Stimulated activated CD4-positive, alpha-beta T cell treated with anti-CD3 and anti-CD28 coated beads, TNF-alpha, amount 100 ng/mL, for 24 hours (primary cell): Measurements from ENCODE around the gene ARHGAP28.
A peak's percentile ranks its signal among the peaks of the same experiment; 100 is the strongest.

Experiments
- DNase-seq, 3 experiments: peaks; one replicate each; pipeline ENCODE4 v3.0.0-alpha.2; 2020; ENCODE audit warnings: low read depth in 3 of 3

The ARHGAP28 gene

DNA sequence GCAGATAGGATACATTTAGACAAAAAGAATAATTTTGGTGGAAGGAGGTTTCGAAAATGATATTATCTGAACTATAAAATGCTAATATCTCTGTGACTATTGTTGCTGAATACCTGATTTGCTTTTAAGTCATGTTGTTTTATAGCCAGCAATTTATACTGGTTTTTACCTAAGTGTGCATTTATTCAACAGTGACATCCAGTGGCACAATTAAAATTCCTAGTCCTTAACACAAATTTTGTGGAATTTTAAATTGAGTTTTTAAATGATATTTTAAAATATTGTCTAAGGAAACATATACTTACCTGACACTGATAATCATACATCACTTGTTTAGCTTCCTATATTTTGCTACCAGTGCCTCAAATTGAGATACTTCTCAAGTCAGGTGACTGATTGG lies 144.8 kb downstream of the ARHGAP28 start:
- DNase-seq = no peak

DNA sequence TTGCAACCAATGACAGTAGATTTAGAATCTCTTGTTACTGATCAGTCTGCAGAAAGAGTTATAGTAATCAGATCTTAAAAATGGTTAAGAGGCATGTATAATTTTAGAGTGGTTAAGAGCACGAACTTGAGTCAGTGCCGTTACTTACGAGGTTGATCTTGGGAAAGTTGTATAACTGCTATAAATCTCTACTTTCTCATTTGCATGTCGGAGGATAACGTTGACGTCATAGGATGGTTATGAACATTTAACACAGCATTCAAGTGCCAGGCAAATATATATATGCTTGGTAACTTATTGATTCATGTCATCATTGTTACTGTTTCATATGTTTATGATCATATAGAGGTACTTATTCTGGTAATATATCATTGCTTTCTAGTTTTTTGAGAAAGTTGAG lies 146.2 kb downstream of the ARHGAP28 start:
- DNase-seq = no peak

DNA sequence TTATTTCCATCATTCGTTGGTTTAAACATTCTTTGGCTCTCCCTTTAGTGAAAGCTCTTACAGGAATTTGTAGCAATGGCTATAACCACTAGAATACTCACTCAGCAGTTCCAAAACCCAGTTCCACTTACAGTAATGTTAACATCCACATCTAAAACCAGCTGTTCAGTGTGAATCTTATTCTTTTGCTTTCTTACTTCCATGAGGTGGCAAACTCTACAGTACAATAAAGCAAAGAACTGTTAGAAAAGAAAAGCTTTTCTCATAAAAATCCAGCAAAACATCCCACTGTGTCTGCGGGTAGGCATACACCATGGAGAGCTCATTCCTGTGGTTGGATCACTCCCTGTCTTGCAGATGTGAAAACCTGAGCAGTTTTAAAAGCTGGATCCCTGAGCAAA lies 147.1 kb downstream of the ARHGAP28 start:
- DNase-seq = no peak

DNA sequence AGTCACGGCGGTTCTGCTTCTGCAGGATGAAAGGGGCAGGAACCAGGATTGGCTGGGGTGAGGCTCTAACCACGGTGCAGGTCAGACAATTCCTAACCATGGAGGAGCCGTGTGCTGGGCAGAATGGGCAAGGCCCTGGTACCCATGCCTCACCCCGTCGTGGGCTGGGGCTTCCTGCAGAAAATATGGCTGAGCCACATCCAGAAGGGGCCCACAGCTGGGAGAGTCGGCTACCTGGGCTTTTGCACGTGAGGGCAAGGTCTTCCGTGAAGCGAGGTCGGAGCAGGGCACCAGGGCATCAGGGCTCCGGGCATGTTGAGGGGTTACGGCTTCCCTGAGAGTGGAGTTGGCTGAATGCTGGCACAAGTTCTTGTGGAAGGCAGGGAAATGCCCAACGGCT lies 147.8 kb downstream of the ARHGAP28 start:
- DNase-seq = no peak

DNA sequence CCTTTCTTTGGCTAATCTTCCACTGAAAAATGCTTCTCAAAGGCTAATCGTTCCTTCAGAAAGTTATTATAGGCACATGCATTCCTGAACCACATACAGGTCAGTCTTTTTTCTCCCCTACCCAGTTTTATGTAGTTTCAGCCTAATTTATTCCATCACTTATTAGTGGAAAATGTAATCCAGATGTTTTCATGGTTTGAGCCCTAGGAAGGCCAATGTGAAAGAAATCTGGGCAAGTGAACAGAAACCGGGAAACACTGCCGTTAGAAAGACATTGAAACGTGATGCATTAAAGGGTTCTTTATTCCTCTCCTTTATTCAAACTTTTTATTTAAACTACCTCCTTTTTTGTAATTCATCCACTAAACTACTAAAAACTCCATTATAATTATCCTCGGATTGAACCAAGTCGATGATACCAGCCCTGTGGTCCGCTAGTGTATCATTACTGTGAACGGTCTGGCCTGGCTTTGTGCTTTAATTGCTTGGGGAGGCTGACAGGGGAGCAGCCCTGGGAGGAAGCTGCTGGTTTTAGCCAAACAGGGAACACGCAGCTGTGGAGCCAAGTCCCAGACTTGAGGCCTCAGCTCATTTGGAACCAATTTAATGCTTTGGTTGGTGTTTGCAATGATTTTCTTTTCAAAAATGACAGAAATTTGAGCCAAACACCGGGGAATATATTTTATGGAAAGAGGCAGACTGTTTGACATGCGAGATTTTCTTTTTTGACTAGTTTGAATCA lies 149.2 kb downstream of the ARHGAP28 start:
- no peak for DNase-seq

DNA sequence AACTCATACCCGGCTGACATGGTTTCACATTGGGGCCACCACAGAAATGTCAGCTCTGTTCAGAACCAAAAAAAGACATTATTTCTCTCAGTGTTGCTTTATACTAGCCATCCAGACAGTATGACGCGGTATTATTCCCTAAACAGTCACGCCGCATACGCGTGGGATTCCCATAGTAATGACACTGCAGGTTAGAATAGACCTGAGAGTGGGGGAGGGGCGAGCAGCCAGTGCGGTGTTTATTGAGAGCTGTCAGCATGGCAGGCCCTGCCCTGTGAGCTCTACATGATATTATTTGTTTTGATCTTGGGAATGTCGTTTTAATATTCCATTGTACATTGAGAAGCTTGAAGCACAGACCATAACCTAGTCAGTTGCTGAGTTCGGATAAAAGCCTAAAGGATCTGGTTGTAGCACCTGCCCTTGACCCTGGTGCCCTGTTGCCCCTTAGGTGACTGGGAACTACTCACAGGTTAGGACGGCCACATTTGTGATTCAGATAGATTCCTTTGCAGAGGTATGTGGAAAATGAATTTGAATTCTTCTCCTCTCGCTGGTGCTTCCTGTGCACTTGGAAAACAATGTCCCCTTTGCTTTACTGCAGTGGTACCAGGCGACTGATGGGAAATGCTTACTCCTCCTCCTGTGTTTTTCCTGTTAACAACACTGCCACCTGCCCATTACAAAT lies 150.1 kb downstream of the ARHGAP28 start:
- DNase-seq = no peak

DNA sequence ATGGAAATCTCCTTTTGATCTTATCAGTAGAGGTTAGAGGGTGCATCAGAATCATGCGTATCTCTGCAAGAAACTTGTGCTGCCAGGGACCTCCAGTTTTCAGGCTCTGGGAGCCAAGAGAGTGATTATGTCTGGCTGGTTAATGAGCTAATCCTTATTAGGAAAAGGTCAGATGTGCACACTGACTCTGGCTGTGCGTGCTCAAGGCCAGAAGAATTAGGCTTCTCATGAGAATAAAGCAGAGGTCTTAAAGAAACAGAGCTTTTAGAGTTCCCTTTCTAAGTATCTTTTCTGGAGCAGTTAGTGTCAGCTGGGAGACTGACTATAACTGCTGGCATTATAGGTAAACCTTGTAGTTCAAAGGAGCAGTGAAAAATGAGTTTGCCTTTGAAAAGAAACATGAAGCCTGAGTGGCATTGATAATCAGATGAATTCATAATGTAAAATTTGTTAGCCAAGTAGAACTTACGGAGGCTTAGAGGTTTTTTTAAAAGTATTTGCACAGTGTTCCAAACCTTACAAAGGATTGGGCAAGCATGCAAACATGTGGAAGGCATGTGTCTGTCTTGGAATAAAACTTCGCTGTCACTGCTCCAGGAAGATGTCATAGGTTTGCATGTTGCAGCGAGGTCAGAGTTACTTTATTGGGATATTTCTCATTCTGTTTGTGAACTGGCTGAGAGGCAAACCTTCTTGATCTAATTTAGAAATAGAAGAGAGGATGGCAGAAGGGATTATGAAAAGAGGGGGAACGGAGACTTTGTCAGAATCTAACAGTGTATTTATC lies 151.7 kb downstream of the ARHGAP28 start:
- DNase-seq = no peak

DNA sequence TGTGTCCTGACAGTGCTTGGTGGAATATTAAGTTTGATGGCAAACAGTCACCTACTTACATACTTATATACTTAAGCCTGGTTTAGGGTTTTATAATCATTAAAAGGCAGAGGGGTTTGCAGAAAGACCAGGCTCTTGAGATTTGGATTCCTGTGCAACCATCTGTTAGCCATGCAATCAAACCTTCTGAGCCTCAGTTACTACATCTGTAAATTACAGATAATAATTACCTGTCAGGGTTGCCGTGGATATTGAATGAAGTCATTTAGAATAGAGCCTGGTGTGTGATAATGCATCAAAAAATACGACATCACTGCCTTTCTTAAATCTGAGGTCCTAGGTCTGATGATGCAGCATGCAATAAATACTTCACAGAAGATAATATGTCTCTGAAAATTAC lies 152.9 kb downstream of the ARHGAP28 start:
- DNase-seq = no peak

DNA sequence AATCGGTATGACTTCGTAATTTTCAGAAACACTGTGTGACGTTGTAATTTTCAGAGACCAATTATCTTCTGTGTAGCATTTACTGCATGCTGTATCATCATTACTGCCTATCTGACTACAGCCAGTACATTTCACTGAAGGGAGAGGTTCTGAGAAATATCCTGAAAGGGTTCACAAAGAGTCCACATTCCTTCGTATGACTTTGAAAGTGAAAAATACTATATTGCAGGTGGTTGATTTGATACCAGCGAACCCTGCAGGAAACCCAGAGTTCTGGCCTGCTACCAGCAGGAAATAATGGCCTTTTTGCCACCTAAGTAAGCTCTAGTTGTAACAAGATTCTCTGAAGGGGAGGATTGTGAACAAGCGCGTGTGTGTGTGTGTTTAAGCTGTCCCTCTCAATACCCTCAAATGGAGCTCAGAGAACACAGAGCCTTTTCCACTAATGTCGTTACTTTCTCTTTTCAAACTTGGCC lies 155.5 kb downstream of the ARHGAP28 start:
- no peak for DNase-seq

DNA sequence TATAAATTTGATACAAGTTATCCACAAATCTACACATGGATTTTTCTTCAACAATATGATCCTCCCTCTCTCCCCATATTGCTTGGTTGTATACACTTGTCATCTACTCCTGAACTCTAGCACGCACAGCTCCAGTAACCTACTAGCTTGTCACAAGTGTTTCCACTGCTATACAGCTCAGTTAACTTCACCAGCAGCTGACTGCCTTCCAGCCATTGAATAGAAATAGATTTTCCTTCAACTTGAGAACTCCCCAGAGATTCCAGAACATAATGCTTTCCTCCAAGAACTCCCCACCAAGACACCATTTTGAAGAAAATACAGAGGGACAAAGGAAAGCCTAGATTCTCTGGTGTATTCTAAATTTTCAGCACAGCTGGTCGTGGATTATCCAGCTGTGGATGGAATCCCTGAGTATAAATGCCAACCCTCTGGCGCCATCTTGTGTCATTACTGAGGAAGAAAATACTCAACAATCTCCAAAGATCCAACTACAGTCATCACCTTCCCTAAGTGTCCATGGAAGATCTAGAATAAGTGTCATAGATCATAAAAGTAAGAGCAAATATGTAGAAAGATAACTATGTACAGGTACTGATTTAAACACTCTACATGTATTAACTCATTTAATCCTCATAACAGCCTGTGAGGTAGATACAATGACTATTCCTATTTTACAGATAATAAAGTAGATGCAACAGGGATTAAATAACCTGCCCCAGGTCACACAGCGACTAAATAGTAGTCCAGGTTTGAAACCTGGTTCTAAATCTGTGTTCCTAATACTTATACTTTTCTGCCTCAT lies 156.7 kb downstream of the ARHGAP28 start:
- DNase-seq = no peak

DNA sequence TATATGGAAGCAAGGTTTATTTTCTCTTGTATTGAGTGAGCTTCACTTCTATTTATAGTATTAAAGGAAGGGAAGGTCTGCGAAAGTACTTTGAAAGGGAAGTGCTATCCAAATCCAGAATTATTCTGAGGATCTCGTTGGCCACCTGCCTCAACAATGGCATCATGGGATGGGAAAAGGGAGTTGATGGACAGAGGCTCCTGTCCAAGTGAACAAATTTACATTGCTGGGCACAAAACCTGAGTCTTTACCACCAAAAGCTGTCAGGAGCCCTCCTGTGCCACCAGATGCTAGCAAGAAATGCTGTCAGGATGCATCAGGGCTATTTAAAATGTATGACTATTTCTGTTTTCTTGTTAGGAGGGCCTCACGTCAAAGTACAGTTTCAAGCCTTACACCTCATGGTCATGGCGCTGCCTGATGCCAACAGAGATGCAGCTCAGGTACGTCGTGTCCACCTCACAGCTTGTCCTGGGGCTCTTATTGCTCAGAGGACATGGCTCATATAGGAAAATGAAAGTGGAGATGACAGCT lies 157.3 kb downstream of the ARHGAP28 start:
- no peak for DNase-seq

DNA sequence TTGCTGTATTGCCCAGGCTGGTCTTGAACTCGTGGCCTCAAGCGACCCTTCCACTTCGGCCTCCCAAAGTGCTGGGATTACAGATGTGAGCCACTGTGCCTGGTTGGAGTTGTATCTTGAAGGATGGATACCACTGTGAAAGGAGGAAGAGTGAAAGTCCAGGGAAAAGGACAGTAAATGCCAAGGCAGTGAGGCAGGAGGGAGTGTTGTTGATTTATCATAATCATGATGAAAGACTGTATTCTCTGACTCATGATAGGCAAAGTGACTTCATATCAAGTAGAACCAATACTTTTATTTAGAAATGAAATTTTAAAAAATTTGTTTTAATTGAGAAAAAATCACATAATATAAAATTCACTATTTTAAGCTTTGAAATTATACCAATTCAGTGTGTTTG lies 162.3 kb downstream of the ARHGAP28 start:
- no peak for DNase-seq

DNA sequence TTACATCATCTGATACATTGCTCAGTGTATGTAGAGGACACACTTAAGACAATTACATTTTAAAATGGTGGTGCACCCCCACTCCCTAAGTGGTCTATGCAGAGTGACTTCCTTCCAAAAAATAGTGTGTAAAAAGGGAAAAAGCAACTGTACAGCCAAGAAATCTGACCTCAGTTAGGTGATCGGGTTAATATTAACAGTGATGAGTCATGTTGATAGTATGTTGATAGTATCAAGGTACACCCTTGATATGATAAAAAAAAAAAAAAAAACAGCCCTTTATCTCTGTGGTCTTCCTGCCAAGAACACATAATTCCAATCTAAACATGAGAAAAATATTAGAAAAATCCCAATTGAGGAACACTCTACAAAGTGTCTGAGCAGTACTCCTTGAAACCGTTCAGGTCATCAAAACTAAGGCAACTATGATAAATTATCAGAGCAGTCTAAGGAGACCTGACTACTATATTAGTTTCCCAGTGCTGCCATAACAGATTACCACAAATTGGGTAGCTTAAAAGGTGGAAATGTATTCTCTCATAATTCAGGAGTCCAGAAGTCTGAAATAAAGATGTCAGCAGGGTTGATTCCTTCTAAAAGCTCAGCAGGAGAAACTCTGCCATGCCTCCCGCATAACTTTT lies 171.9 kb downstream of the ARHGAP28 start:
- no peak for DNase-seq

DNA sequence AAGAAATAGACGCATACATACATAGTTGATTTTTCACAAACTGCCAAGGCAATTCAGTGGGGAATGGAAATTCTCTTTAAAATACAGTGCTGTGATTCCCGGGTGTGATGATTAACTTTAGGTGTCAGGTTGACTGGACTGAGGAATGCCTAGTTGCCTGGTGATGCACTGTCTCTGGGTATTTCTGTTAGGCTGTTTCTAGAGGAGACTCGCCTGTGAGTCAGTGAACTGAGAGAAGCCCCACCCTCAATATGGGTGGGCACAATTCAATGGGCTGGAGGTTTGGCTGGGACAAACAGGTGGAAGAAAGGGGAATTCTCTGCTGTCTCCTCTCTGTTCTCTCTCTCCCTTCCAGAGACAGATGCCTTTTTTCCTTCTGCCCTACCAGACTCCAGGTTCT lies 187.6 kb downstream of the ARHGAP28 start:
- no peak for DNase-seq

DNA sequence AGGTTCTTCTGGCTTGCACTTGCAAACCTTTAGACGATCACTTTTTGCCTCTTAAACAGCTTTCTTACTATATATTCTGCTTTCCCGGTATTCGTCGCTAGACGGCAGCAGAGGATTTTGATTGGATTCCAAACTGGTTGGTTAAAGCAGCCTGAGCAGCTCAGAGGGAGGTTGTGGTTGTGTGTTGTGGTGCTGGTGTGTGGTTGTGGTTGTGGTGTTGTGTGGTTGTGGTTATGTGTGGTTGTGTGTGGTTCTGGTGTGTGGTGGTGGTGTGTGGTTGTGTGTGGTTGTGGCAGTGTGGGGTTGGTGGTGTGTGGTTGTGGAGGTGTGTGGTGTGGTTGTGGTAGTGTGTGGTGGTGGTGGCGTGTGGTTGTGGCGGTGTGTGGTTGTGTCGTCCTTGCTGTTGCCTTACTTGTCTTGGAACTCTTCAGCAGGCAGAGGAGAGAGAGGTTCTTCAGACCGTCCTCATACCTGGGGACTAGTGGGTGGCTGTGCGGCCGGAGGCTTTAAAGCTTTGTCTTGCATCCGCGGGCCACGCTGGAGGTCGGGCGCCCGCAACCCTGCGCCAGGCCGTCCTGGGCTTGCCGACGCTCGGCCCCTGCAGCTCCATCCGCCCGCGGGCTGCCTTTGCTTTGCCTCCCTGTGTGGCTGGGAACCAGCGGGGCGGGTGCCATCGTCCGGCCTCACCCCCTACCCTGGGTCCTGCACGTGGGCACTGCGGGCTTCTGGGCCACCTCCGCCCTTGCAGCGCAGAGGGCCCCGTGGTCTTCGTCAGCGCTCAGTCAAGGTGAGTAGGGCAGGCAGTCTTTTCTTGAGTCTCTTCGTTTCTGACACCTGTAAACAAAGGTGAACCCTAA lies 190.8 kb downstream of the ARHGAP28 start:
- peak in 2 of 3 experiments; percentile 1 to 4 for DNase-seq

DNA sequence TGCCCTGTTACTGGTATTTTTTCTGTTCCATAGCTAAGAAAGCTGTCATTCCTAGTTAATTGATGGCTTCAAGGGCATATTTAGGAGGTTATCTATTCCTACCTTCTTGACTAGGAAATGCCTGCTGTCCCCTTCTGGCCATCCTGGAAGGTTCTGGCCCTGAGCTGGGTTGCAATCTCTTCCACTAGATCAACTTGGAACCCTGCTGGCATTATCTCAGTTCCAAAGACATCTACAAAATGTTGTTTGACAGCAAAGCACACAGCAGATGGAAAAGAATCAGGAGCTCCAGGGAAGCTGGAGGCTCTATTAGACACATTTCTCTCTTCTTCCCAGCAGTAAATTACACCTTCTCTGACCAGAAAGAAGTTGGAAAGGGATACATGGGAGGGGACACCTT lies 192.1 kb downstream of the ARHGAP28 start:
- no peak for DNase-seq

DNA sequence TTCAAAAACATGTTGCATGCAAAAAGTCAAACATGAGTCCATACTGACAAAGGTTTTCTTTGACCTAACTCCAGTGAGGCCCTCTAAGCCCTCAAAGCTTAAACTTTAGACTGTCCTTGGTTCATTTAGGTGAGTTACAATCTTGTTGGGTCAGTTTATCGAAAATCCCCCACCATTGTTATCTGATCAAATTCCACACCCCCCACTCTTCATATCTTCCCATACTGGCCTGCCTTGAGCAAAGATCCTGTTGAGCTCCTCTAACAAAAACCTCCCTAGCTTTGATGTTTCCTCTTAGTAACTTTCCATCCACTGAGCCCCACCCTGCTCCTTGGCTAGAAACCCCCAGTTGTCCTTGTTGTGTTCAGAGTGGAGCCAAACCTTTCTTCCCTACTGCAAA lies 193.7 kb downstream of the ARHGAP28 start:
- DNase-seq = no peak

DNA sequence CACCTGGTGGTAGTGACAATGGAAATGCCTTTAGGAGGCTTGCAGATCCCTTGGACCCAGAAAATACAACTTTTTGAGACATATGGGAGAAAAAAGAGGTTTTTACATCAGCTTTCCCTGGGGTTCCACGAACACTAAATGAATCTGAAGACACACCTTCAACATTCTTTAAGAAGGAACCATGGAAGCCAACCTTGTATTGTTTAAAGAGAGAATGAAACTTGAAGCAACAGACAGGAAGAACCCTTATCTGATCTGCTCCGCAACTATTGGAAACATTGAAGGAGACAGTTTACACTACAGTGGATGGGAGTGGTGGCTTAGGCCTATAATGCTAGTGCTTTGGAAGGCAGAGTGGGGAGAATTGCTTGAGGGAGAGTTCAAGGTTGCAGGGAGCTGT lies 197.6 kb downstream of the ARHGAP28 start:
- no peak for DNase-seq

DNA sequence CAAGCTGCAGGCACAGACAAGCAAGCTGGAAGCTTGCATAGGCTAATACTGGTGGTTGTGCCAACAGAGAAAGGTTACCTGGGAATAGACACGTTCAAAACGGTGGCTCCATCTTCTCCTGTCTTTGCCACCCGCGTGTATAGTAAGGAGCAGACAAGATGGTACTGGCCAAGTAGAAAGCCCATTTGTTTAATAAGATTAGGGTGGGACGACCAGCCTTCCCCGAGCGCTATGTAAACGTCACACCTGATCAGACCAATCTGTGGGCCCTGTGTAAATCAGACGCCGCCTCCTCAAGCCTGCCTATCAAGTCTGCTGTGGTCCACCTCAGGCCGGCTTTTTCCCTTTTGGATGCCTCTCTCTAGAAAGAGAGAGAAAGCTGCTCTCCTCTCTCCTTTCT lies 198.8 kb downstream of the ARHGAP28 start:
- no peak for DNase-seq
